HepG2 (cell line): ENCODE measurements around the gene NR1H2. TPM values are rescaled to one million over a fixed set of nuclear protein-coding genes. Genes with fewer than 3 reads are reported as not detected.
A peak's percentile ranks its signal among the peaks of the same experiment; 100 is the strongest.

Experiments
- CTCF ChIP-seq: sonication (generic); formaldehyde crosslinking; IDR thresholded peaks from 2 replicates; pipeline ENCODE4 v1.5.0; 2020; ENCODE audit warnings: mild to moderate bottlenecking, missing genetic modification reagents, moderate library complexity
- ETV5 ChIP-seq: IDR thresholded peaks from 2 replicates; pipeline ENCODE4 v1.6.1; 2018; ENCODE audit warnings: missing biosample characterization, missing genetic modification reagents, inconsistent platforms, borderline replicate concordance
- HDAC1 ChIP-seq: sonication (generic); formaldehyde crosslinking; IDR thresholded peaks from 2 replicates; pipeline ENCODE4 v1.5.1; 2020; ENCODE audit warnings: mild to moderate bottlenecking, missing genetic modification reagents
- HES4 ChIP-seq: sonication (generic); formaldehyde crosslinking; IDR thresholded peaks from 2 replicates; pipeline ENCODE4 v1.9.0; 2021; ENCODE audit warnings: mild to moderate bottlenecking, missing genetic modification reagents, borderline replicate concordance
- HNRNPH1 ChIP-seq: fragments of 200-400 bp; formaldehyde crosslinking; optimal IDR thresholded peaks from 2 replicates; pipeline ENCODE3; 2017; ENCODE audit warnings: mild to moderate bottlenecking, low read depth, low read length
- IRF2 ChIP-seq: IDR thresholded peaks from 2 replicates; pipeline ENCODE4 v1.6.1; 2018; ENCODE audit warnings: missing genetic modification reagents, missing compliant biosample characterization
- KLF12 ChIP-seq: sonication (generic); formaldehyde crosslinking; IDR thresholded peaks from 2 replicates; pipeline ENCODE4 v1.4.0; 2020; ENCODE audit warnings: missing genetic modification reagents, borderline replicate concordance
- MTF2 ChIP-seq: sonication (generic); formaldehyde crosslinking; IDR thresholded peaks from 2 replicates; pipeline ENCODE4 v1.5.0; 2020; ENCODE audit warnings: missing genetic modification reagents, borderline replicate concordance
- NFIC ChIP-seq: IDR thresholded peaks from 2 replicates; pipeline ENCODE4 v1.6.1; 2012; ENCODE audit warnings: mild to moderate bottlenecking, low read length, inconsistent platforms
- NRL ChIP-seq: sonication (generic); formaldehyde crosslinking; IDR thresholded peaks from 2 replicates; pipeline ENCODE4 v1.5.0; 2020; ENCODE audit warnings: missing genetic modification reagents, mild to moderate bottlenecking, moderate library complexity, borderline replicate concordance
- SAP130 ChIP-seq: IDR thresholded peaks from 2 replicates; pipeline ENCODE4 v1.6.1; 2016; ENCODE audit warnings: low read depth
- STAT5B ChIP-seq: sonication (generic); formaldehyde crosslinking; IDR thresholded peaks from 2 replicates; pipeline ENCODE4 v1.4.0; 2020; ENCODE audit warnings: missing genetic modification reagents
- SUZ12 ChIP-seq: fragments of 150-350 bp; IDR thresholded peaks from 2 replicates; pipeline ENCODE4 v1.6.1; 2014; ENCODE audit warnings: low read depth, low read length
- TBX2 ChIP-seq: sonication (generic); formaldehyde crosslinking; IDR thresholded peaks from 2 replicates; pipeline ENCODE4 v1.5.0; 2020; ENCODE audit warnings: missing genetic modification reagents, mild to moderate bottlenecking, borderline replicate concordance
- TGIF2 ChIP-seq: IDR thresholded peaks from 2 replicates; pipeline ENCODE4 v1.6.1; 2016; ENCODE audit warnings: control low read depth, missing compliant biosample characterization
- ZMYM4 ChIP-seq: sonication (generic); formaldehyde crosslinking; IDR thresholded peaks from 2 replicates; pipeline ENCODE4 v1.8.1; 2023; ENCODE audit warnings: mild to moderate bottlenecking, missing genetic modification reagents
- ZNF121 ChIP-seq: sonication (generic); formaldehyde crosslinking; IDR thresholded peaks from 2 replicates; pipeline ENCODE4 v1.5.0; 2020; ENCODE audit warnings: mild to moderate bottlenecking, missing genetic modification reagents
- ZNF224 ChIP-seq: sonication (generic); formaldehyde crosslinking; IDR thresholded peaks from 2 replicates; pipeline ENCODE4 v1.5.0; 2020; ENCODE audit warnings: mild to moderate bottlenecking, missing genetic modification reagents
- ZNF546 ChIP-seq: sonication (generic); formaldehyde crosslinking; conservative IDR thresholded peaks from 2 replicates; pipeline ENCODE4 v1.8.1; 2023; ENCODE audit warnings: mild to moderate bottlenecking, missing genetic modification reagents
- ZNF724P ChIP-seq: sonication (generic); formaldehyde crosslinking; IDR thresholded peaks from 2 replicates; pipeline ENCODE4 v1.8.0; 2022; ENCODE audit warnings: missing genetic modification reagents, borderline replicate concordance
- ZNF761 ChIP-seq: sonication (generic); formaldehyde crosslinking; conservative IDR thresholded peaks from 2 replicates; pipeline ENCODE4 v1.4.0; 2020; ENCODE audit warnings: mild to moderate bottlenecking, missing genetic modification reagents
- ZSCAN31 ChIP-seq: sonication (generic); formaldehyde crosslinking; IDR thresholded peaks from 2 replicates; pipeline ENCODE4 v1.5.0; 2020; ENCODE audit warnings: low read depth, mild to moderate bottlenecking, missing genetic modification reagents
- polyA plus RNA-seq, 8 experiments: library from polyadenylated mRNA; depleted of rRNA in 3 of 8; stranded (reverse) in 7 of 8; unstranded in 1 of 8; fragments of >200 nt; fragmentation: Illumina TruSeq in 4 of 8; extraction: Trizol in 4 of 8; gene quantifications; 2 replicates each; pipeline versions ENCODE4 v1.2.1 to v1.2.3, GENCODE V29; 2011 to 2016; ENCODE audit warnings: low read depth in 4 of 8, missing spikeins in 1 of 8, mixed read lengths in 1 of 8; ENCODE audit not compliant: insufficient read depth in 1 of 8
- total RNA-seq, 5 experiments: library from RNA; depleted of rRNA; stranded (reverse); fragments of >200 nt; fragmentation: Illumina TruSeq; extraction: Trizol; gene quantifications; 2 replicates each; pipeline ENCODE4 v1.2.3, GENCODE V29; 2016; ENCODE audit warnings: low read depth in 1 of 5
- TF ChIP-seq, protein P1 (sequence below): sonication (generic); formaldehyde crosslinking; IDR thresholded peaks from 2 replicates; pipeline ENCODE4 v1.9.0; 2021; ENCODE audit warnings: missing genetic modification reagents, borderline replicate concordance
- TF ChIP-seq, protein P2 (sequence below): sonication (generic); formaldehyde crosslinking; IDR thresholded peaks from 2 replicates; pipeline ENCODE4 v1.8.1; 2022; ENCODE audit warnings: low read depth, mild to moderate bottlenecking, missing genetic modification reagents

Gene NR1H2
- total and polyA plus RNA-seq, 2 of the 13 experiments (the other 11 are each of a cell fraction or from before 2014, with no cell fraction given) = 10.3 to 13.5 TPM

DNA sequence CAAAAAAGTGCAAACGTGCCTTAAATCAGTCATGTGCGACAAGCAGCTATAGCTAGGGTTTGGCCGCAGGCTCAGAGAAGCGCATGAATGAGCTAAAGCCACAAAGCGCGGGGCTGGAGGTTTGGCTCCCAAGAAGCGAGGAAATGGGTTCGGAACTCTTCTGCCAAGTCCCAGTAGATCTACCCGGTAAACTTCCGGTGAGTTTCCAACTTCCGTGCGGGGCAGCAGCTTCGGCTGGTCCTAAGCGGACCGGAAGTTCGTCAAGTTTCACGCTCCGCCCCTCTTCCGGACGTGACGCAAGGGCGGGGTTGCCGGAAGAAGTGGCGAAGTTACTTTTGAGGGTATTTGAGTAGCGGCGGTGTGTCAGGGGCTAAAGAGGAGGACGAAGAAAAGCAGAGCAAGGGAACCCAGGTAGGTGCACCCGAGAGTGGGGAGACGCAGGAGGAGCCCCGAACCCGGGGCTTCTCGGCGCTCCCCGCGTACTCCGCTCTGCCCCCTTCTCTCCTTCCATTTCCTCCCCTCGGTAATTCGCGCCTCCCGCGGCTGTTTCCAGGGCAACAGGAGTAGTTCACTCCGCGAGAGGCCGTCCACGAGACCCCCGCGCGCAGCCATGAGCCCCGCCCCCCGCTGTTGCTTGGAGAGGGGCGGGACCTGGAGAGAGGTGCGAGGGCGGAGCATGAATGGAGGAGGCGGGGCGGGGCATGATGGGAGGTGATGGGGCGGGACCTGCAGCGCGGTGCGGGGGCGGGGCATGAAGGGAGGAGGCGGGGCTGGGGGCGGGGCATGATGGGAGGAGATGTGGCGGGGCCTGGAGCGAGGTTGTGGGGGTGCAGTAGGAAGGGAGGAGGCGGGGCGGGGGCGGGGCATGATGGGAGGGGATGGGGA is at the start of gene NR1H2 (continued):
- TF ChIP-seq ZMYM4 (CRISPR knock-in tag) = peak; percentile 73
- TF ChIP-seq SUZ12 = no peak
- TF ChIP-seq ZNF761 (CRISPR knock-in tag) = 0 out of 2 replicates have a peak, but pooled peaks have one; percentile 33
- TF ChIP-seq ZNF224 = no peak
- TF ChIP-seq SAP130 (CRISPR knock-in tag) = peak; percentile 95
- peak; percentile 76 for TF ChIP-seq HDAC1 (CRISPR knock-in tag)
- peak; percentile 68; the same call in 1 of the 2 replicates for TF ChIP-seq MTF2
- peak; percentile 69 for TF ChIP-seq NRL (CRISPR knock-in tag)
- peak; percentile 84; the same call in 1 of the 2 replicates for TF ChIP-seq TGIF2 (CRISPR knock-in tag)
- TF ChIP-seq HES4 (CRISPR knock-in tag) = 0 out of 2 replicates have a peak, but pooled peaks have one; percentile 38
- TF ChIP-seq NFIC = peak; percentile 49; the same call in 1 of the 2 replicates
- TF ChIP-seq, protein P1, sequence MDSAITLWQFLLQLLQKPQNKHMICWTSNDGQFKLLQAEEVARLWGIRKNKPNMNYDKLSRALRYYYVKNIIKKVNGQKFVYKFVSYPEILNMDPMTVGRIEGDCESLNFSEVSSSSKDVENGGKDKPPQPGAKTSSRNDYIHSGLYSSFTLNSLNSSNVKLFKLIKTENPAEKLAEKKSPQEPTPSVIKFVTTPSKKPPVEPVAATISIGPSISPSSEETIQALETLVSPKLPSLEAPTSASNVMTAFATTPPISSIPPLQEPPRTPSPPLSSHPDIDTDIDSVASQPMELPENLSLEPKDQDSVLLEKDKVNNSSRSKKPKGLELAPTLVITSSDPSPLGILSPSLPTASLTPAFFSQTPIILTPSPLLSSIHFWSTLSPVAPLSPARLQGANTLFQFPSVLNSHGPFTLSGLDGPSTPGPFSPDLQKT (CRISPR knock-in tag) = peak; percentile 81; the same call in 1 of the 2 replicates
- TF ChIP-seq ETV5 (CRISPR knock-in tag) = peak; percentile 97
- no peak for TF ChIP-seq CTCF (CRISPR knock-in tag)
- no peak for TF ChIP-seq STAT5B (CRISPR knock-in tag)
- TF ChIP-seq IRF2 (CRISPR knock-in tag) = peak; percentile 85; the same call in 1 of the 2 replicates
- TF ChIP-seq, protein P2, sequence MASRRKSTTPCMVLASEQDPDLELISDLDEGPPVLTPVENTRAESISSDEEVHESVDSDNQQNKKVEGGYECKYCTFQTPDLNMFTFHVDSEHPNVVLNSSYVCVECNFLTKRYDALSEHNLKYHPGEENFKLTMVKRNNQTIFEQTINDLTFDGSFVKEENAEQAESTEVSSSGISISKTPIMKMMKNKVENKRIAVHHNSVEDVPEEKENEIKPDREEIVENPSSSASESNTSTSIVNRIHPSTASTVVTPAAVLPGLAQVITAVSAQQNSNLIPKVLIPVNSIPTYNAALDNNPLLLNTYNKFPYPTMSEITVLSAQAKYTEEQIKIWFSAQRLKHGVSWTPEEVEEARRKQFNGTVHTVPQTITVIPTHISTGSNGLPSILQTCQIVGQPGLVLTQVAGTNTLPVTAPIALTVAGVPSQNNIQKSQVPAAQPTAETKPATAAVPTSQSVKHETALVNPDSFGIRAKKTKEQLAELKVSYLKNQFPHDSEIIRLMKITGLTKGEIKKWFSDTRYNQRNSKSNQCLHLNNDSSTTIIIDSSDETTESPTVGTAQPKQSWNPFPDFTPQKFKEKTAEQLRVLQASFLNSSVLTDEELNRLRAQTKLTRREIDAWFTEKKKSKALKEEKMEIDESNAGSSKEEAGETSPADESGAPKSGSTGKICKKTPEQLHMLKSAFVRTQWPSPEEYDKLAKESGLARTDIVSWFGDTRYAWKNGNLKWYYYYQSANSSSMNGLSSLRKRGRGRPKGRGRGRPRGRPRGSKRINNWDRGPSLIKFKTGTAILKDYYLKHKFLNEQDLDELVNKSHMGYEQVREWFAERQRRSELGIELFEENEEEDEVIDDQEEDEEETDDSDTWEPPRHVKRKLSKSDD (CRISPR knock-in tag) = peak; percentile 68; the same call in 1 of the 2 replicates
- TF ChIP-seq ZNF724P (CRISPR knock-in tag) = no peak
- peak; percentile 61; the same call in 1 of the 2 replicates for TF ChIP-seq TBX2
- TF ChIP-seq HNRNPH1 = no peak
- TF ChIP-seq ZNF546 (CRISPR knock-in tag) = no peak
- TF ChIP-seq KLF12 (CRISPR knock-in tag) = peak; percentile 73; the same call in 1 of the 2 replicates
- peak; percentile 62 for TF ChIP-seq ZSCAN31 (CRISPR knock-in tag)
- TF ChIP-seq ZNF121 = no peak
